PC-3 (cell line): ENCODE measurements around the gene ANGPT4.

ENCODE experiments used
- EZH2phosphoT487 ChIP-seq: fragments of 300-600 bp; sonication (generic); IDR thresholded peaks from 2 replicates; pipeline ENCODE4 v1.6.1; 2018; ENCODE audit warnings: mild to moderate bottlenecking, antibody characterized with exemption, low read length, borderline replicate concordance
- TF ChIP-seq, protein P1 (sequence below): fragments of 300-600 bp; sonication (generic); conservative IDR thresholded peaks from 2 replicates; pipeline ENCODE4 v1.5.1; 2017; ENCODE audit warnings: antibody characterized with exemption, low read depth, mild to moderate bottlenecking, low read length

DNA sequence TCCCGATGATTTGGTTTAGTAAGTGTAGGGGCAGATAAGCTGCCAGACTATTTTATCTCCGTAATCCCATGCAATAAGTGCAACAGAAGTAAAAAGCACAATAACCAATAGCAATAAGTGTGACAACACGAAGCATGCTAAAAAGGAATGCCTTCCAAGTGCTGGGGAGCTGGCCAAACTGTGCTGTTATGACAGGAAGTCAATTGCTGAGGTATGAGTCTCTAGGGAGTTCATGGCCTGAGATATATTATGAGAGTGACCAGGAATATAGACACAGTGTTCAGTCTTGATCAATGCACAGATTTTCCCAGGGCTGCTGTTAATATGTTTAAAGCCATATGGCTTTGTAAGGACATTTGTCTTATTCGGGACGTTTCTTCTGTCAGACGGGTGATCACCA, 10.5 kb upstream of the ANGPT4 start:
- TF ChIP-seq, protein P1, sequence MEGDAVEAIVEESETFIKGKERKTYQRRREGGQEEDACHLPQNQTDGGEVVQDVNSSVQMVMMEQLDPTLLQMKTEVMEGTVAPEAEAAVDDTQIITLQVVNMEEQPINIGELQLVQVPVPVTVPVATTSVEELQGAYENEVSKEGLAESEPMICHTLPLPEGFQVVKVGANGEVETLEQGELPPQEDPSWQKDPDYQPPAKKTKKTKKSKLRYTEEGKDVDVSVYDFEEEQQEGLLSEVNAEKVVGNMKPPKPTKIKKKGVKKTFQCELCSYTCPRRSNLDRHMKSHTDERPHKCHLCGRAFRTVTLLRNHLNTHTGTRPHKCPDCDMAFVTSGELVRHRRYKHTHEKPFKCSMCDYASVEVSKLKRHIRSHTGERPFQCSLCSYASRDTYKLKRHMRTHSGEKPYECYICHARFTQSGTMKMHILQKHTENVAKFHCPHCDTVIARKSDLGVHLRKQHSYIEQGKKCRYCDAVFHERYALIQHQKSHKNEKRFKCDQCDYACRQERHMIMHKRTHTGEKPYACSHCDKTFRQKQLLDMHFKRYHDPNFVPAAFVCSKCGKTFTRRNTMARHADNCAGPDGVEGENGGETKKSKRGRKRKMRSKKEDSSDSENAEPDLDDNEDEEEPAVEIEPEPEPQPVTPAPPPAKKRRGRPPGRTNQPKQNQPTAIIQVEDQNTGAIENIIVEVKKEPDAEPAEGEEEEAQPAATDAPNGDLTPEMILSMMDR: no peak
- no peak for TF ChIP-seq EZH2phosphoT487
